ENCODE results near the gene DDX21. TPM values are rescaled to one million over a fixed set of nuclear protein-coding genes. Genes with fewer than 3 reads are reported as not detected.
"Not testable (repeated sequence)": the region's sequence is repeated elsewhere in the genome, so short reads cannot be mapped to it uniquely, and the experiment has no call there.

DDX21 gene
- total RNA-seq, 1 donor from 2014 or later = 55.8 TPM

GRCh38 chr10:68938117-68938516 lies 17.9 kb upstream of the DDX21 start:
- no peak overlapping the region for H3K27ac Mint-ChIP-seq (ENCODE audit: unreplicated experiment)
- no peaks in the 10 kb centered on the region for H3K4me1 Mint-ChIP-seq (ENCODE audit: low read depth)

GRCh38 chr10:68938884-68939283 lies 17.1 kb upstream of the DDX21 start:
- peaks cover 19% of the 10 kb centered on the region for H3K36me3 Mint-ChIP-seq (ENCODE audit: low read depth)
- H3K27ac Mint-ChIP-seq (ENCODE audit: unreplicated experiment) = peak overlapping the region; percentile 69
- H3K4me3 Mint-ChIP-seq (ENCODE audit: unreplicated experiment) = no peak overlapping the region
- no peaks in the 10 kb centered on the region for H3K9me3 Mint-ChIP-seq (ENCODE audit: low read depth)
- no peaks in the 10 kb centered on the region for H3K4me1 Mint-ChIP-seq (ENCODE audit: low read depth)
- no peak for TF ChIP-seq CTCF (IDR thresholded peaks at IDR 0.05)
- no peak for DNase-seq (ENCODE audit: low spot score)
- no peaks in the 10 kb centered on the region for H3K27me3 Mint-ChIP-seq (ENCODE audit: low read depth)

More at GRCh38 chr10:68938117-68938516, 17.9 kb upstream of the DDX21 start:
- no peak for DNase-seq (ENCODE audit: low spot score)
- TF ChIP-seq CTCF (IDR thresholded peaks at IDR 0.05) = no peak
- no peaks in the 10 kb centered on the region for H3K9me3 Mint-ChIP-seq (ENCODE audit: low read depth)
- H3K36me3 Mint-ChIP-seq (ENCODE audit: low read depth) = peaks cover 19% of the 10 kb centered on the region
- no peaks in the 10 kb centered on the region for H3K27me3 Mint-ChIP-seq (ENCODE audit: low read depth)
- H3K4me3 Mint-ChIP-seq (ENCODE audit: unreplicated experiment) = no peak overlapping the region

- H3K4me1 Mint-ChIP-seq (ENCODE audit: low read depth); H3K27me3 Mint-ChIP-seq (ENCODE audit: low read depth); H3K4me3 Mint-ChIP-seq (ENCODE audit: unreplicated experiment); H3K9me3 Mint-ChIP-seq (ENCODE audit: low read depth); DNase-seq (ENCODE audit: low spot score): not testable (repeated sequence)
- H3K36me3 Mint-ChIP-seq (ENCODE audit: low read depth) = peaks cover 22% of the 10 kb centered on the region
- peak overlapping the region; percentile 22 for H3K27ac Mint-ChIP-seq (ENCODE audit: unreplicated experiment)
Observed at GRCh38 chr10:68940917-68941316, 15.1 kb upstream of the DDX21 start.

GRCh38 chr10:68950598-68950997 lies 5.4 kb upstream of the DDX21 start:
- Mint-ChIP-seq H3K36me3 (ENCODE audit: low read depth) (peaks cover 13% of the 10 kb centered on the region), H3K27me3 (ENCODE audit: low read depth) (no peaks in the 10 kb centered on the region), H3K4me3 (ENCODE audit: unreplicated experiment) (no peak overlapping the region), H3K9me3 (ENCODE audit: low read depth) (no peaks in the 10 kb centered on the region), H3K27ac (ENCODE audit: unreplicated experiment) (no peak overlapping the region), H3K4me1 (ENCODE audit: low read depth) (peaks cover 8% of the 10 kb centered on the region)
- TF ChIP-seq CTCF (IDR thresholded peaks at IDR 0.05) = no peak
- DNase-seq (ENCODE audit: low spot score) = no peak

GRCh38 chr10:68954904-68955303 lies 1.1 kb upstream of the DDX21 start:
- Mint-ChIP-seq H3K9me3 (ENCODE audit: low read depth) (no peaks in the 10 kb centered on the region), H3K4me3 (ENCODE audit: unreplicated experiment) (peak overlapping the region; percentile 31), H3K27ac (ENCODE audit: unreplicated experiment) (peak overlapping the region; percentile 70), H3K27me3 (ENCODE audit: low read depth) (no peaks in the 10 kb centered on the region), H3K36me3 (ENCODE audit: low read depth) (peaks cover 4% of the 10 kb centered on the region), H3K4me1 (ENCODE audit: low read depth) (peaks cover 27% of the 10 kb centered on the region)
- TF ChIP-seq CTCF (IDR thresholded peaks at IDR 0.05) = no peak
- no peak for DNase-seq (ENCODE audit: low spot score)

- no peak for TF ChIP-seq CTCF (IDR thresholded peaks at IDR 0.05)
- Mint-ChIP-seq H3K36me3 (ENCODE audit: low read depth) (peaks cover 5% of the 10 kb centered on the region), H3K27me3 (ENCODE audit: low read depth) (no peaks in the 10 kb centered on the region), H3K9me3 (ENCODE audit: low read depth) (no peaks in the 10 kb centered on the region), H3K4me3 (ENCODE audit: unreplicated experiment) (peak overlapping the region; percentile 92), H3K4me1 (ENCODE audit: low read depth) (peaks cover 29% of the 10 kb centered on the region), H3K27ac (ENCODE audit: unreplicated experiment) (peak overlapping the region; percentile 98)
- no peak for DNase-seq (ENCODE audit: low spot score)
Observed at GRCh38 chr10:68955355-68955831, 577 bp upstream of the DDX21 start.

All from chondrocyte (in vitro differentiated cells).